Measurements from ENCODE around the gene TPD52L1.

Gene TPD52L1

GRCh38 chr6:125246566-125246965 lies 93.0 kb downstream of the TPD52L1 start:
- DNase-seq, result no peak

DNA sequence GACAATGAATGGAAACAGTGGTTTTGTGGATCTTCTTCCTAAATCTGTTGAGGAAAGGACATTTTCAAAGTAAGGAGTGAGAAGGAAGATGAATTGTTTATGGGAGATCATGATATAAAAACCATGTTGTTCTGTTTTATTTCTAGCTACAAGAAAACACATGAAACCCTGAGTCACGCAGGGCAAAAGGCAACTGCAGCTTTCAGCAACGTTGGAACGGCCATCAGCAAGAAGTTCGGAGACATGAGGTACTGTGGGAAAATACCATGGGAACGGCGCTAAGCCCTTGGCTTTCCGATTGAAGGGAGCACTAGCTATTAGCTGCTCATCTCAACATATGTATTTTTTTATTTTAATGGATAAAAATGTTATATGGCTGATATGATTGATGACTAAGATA lies 94.6 kb downstream of the TPD52L1 start:
- no peak for DNase-seq

- DNase-seq, result no peak
Observed at GRCh38 chr6:125250511-125250910, 96.9 kb downstream of the TPD52L1 start.

DNA sequence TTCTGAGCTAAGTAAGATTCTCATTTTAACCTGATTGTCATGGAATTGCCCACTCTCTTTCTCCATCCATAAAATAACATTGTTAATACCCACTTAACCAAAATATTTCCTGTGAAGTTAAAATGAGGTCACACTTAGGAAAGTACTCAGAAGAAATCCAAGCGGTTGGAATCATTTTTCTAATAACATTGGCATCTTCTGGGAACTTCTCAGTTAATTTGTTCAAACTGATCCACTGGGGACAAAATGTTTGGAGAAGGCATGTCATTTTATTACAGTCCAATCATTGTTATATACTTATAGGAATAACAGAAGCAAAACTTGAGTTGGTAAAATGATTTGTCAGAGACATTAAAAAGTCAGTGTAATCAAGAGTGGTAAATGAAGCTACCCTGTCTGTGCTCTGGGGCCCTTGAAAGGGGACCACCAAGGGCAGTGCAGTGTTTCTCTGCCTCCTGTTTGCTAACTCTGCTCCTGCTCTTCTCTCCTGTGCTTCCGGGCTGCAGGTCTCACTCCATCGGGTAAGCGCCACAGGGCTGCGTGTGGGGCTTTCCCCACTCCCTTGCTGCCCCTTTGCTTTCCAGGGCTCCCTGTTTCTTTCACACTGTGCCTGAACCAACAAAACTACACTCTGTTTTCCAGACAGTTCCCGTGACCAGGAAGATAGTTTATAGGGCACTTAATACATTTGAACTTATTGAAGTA lies 98.1 kb downstream of the TPD52L1 start:
- DNase-seq, result no peak

DNA sequence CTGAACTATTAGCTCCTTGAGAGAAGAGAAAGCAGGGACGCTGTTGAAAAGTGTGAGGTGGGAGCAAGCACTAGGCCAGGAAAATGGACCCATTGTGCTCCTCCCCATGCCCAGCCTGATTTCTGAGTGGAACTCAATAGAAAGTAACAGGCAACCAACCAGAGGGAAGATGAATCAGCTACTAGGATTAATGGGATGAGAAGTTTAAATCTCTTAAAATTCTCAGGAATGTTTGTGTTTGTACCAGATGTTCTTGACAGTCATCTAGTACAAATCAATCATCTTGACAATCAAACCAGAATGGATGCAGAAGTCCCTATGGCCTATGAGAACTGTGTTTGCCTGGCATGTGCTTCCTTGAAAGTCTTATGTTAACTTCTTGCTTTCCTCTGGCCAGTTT lies 99.3 kb downstream of the TPD52L1 start:
- no peak for DNase-seq

DNA sequence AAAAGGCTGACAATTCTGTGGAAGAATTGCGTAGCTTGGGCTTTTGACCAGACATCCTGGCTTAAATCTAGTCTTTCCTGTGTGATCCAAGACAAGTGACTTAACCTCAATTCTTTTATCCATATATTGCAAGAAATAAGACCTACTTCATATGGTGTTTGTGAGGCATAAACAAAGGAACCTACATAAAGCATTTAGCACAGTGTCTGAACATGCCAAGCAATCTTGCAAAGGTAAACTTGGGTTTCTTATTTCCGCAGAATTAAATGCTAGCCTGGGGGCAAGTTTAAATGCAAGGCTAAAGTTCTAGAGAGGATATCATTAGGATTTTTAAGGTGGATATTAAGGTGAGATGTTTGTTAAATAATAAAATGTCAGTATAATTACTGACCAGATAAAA lies 100.3 kb downstream of the TPD52L1 start:
- no peak for DNase-seq

DNA sequence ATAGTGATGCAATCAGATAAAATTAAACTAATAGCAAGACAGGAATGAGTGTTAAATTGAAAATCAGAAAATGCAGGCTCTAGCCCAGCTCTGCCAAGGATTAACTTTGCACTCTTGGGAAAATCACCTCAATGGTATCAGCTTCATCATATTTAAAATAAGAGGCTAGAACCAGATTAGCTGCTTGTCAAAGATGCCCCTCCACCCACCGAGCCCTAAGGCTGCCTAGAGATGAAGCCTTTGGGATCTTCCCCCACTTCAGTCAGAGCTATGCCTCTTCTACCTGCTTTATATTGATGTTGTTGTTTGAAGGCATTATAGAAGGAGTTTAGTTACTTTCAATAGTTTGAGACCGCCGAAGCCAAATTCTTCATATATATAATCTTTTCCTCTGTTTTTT lies 100.7 kb downstream of the TPD52L1 start:
- no peak for DNase-seq

GRCh38 chr6:125255201-125255600 lies 101.6 kb downstream of the TPD52L1 start:
- DNase-seq, result no peak

DNA sequence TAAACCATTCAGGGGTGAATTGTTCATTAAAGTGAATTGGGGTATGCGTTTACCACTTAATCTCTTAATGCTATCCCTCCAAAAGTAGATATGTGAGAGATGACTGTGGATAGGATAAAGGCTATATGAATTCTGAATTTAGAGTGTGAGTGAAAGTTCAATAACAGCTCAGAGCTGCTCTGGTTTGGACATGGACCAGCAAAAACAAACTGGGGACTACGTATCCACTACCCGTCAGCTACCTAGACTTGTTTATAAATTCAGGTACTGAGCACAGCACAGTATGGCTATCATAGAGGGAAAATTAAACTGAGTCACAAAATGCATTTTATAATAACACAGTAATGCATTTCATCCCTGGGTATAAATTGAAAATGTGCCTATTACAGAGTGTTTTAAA lies 103.8 kb downstream of the TPD52L1 start:
- no peak for DNase-seq

DNA sequence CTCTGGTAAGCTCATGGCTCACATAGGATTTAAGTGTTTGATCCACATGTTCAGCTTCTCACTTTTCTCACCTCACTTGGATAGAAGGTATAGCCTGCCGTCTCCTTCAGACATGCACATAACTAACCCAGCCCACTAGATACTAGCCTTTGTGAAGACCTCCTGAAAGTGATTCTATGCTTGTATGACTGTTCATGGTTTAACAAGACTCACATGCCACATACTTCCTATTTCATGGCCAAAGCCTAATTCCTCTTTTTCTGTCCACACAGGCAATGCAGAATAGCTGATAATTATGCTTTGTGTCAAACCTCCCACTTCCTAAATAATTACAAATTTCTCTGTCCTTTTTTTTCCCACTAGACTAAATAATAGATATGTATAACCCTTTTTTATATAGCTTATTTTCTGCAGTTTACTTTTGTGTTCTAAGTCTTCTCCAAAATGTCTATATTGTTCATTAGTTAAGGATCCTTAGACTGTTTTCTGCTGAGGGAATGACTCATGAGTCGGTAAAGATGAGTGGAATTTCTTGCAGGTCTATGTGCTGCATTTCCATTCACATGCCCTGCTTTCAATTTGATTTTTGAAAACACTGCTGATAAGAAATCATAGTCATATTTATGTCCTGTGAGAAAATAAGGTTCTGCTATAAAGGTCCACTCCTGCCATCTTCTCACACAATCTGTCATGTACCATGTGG lies 105.2 kb downstream of the TPD52L1 start:
- no peak for DNase-seq

- no peak for DNase-seq
Observed at GRCh38 chr6:125259354-125259736, 105.8 kb downstream of the TPD52L1 start.

- DNase-seq, result no peak
Observed at GRCh38 chr6:125262016-125263013, 108.7 kb downstream of the TPD52L1 start.

DNA sequence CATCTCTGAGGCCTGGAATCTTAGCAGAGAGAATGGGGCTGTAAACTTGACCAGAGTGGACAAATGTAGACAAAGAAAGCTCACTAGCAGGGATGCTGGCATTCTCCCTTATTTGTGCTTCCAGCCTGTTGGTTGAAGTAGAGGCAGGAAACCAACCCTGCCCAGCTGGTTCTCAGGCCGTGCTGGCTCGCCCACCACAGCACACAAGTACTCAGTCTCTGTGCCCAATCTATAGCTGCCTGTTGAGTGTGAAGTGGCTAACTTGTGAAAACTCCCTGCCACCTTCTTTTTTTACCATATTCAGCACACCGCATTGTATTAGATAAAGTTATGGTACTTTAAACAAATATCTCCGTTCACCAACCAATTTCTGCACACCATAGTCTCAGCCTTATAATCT lies 110.9 kb downstream of the TPD52L1 start:
- no peak for DNase-seq

- DNase-seq, result no peak
Observed at GRCh38 chr6:125267806-125268523, 114.4 kb downstream of the TPD52L1 start.

- DNase-seq, result no peak
Observed at GRCh38 chr6:125268765-125269164, 115.2 kb downstream of the TPD52L1 start.

DNA sequence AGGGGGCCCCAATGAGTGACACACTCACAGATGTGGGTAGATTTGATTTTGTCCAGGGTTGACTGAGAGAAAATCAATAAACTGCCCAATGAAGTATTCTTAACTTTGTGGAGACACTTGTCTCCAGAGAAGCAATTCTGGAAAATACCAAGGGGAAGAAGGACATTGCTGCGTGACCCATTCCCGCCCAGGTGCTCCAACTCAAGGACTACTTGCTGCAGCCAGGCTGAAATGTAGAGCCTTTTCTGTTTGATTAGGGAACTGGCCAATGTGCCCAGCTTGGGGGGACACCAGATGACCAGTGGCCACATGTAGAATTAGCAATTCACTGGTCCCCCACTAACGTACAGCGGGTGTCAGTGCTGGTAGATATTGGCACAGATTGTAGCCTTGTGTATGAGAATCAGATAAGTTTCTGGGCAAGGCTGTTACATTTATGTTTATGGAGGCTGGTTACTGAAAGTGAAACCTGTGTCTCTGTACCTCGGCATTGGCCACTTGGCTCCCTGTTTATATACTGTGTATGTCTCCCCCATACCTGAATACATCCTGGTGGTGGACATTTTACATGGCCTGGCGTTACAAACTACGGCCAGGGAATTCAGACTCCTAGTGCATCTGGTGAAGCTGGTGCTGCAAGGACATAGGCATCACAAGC lies 115.9 kb downstream of the TPD52L1 start:
- DNase-seq, result no peak

GRCh38 chr6:125270380-125270779 lies 116.8 kb downstream of the TPD52L1 start:
- no peak for DNase-seq

- DNase-seq, result no peak
Observed at GRCh38 chr6:125271486-125272159, 118.0 kb downstream of the TPD52L1 start.

DNA sequence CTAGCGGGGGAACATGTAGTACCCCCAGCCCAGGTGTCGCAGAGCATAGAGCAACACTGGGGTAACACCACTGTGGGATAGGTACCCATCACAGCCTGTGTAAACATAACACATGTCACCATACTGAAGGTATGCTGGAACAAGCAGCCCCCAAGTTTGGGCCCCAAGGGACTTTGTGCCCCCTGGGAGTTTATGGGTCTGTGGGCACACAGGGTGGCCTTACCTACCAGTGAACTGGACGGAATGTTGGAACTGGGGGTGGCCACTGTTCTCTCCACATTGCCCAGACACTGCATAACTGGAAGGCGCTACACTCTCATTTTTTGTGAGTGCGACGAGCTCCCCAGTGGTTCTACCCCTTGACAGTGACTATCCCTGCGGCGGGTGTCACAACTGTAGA lies 119.7 kb downstream of the TPD52L1 start:
- DNase-seq, result no peak

GRCh38 chr6:125273965-125274364 lies 120.4 kb downstream of the TPD52L1 start:
- DNase-seq, result peak; percentile 34

GRCh38 chr6:125274935-125275334 lies 121.4 kb downstream of the TPD52L1 start:
- no peak for DNase-seq

GRCh38 chr6:125275779-125276178 lies 122.2 kb downstream of the TPD52L1 start:
- no peak for DNase-seq

Measured in NCI-H2107 (cell line).